HG03378 (cell line): Measurements from ENCODE around the gene SMAD7.

Experiments
- ATAC-seq: cut with Tn5 transposase; IDR thresholded peaks from one replicate; pipeline ENCODE4 v1.9.1; 2021; ENCODE audit warnings: mild to moderate bottlenecking, moderate library complexity; ENCODE audit not compliant: unreplicated experiment

SMAD7 gene

GRCh38 chr18:48962252-48962993 lies 11.7 kb upstream of the SMAD7 start:
- no peak for ATAC-seq

- no peak for ATAC-seq
Measured at GRCh38 chr18:48961547-48961946, 10.8 kb upstream of the SMAD7 start.

- ATAC-seq = no peak
Measured at GRCh38 chr18:48959921-48960920, 9.5 kb upstream of the SMAD7 start.

GRCh38 chr18:48959551-48959920 lies 8.8 kb upstream of the SMAD7 start:
- ATAC-seq = no peak

- no peak for ATAC-seq
Measured at GRCh38 chr18:48958951-48959350, 8.2 kb upstream of the SMAD7 start.

- no peak for ATAC-seq
Measured at GRCh38 chr18:48957616-48958015, 6.9 kb upstream of the SMAD7 start.

GRCh38 chr18:48957136-48957535 lies 6.4 kb upstream of the SMAD7 start:
- ATAC-seq = no peak

- ATAC-seq = no peak
Measured at GRCh38 chr18:48956356-48956755, 5.6 kb upstream of the SMAD7 start.

- no peak for ATAC-seq
Measured at GRCh38 chr18:48955830-48956261, 5.1 kb upstream of the SMAD7 start.

- no peak for ATAC-seq
Measured at GRCh38 chr18:48954886-48955819, 4.4 kb upstream of the SMAD7 start.

- ATAC-seq = no peak
Measured at GRCh38 chr18:48953104-48953706, 2.4 kb upstream of the SMAD7 start.

GRCh38 chr18:48952287-48953103 lies 1.7 kb upstream of the SMAD7 start:
- no peak for ATAC-seq

GRCh38 chr18:48951448-48952286 lies 902 bp upstream of the SMAD7 start:
- ATAC-seq = no peak

GRCh38 chr18:48949606-48950535 lies 894 bp downstream of the SMAD7 start:
- ATAC-seq = no peak

- no peak for ATAC-seq
Measured at GRCh38 chr18:48949050-48949605, 1.6 kb downstream of the SMAD7 start.

- ATAC-seq = no peak
Measured at GRCh38 chr18:48948112-48949049, 2.4 kb downstream of the SMAD7 start.
